HG03097 (cell line): ENCODE results near the gene ENOX1.
"Not testable (repeated sequence)": the region's sequence is repeated elsewhere in the genome, so short reads cannot be mapped to it uniquely, and the experiment has no call there.

Source experiments
- ATAC-seq: cut with Tn5 transposase; IDR thresholded peaks from one replicate; pipeline ENCODE4 v1.9.1; 2021; ENCODE audit not compliant: unreplicated experiment, low FRiP score

ENOX1 gene

DNA sequence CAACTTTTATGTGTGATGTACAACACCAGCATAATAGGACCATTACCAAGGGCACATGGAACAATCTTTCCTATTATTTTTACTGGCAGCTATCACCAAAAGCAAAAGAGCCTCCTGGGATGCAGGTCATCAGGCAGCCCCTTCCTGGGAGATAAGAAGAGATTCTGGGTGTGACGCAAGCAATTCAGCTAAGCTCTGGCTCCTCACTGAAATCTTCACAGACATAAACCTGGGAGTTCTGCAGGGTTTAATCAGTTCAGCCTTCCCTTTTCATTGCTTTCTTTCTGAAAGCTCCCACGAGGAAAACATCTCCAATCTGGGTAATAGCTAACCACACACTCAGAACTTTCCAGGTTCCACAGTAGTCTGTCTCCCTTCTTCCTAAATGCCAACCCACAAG is 341.1 kb downstream of the ENOX1 start:
- no peak for ATAC-seq

DNA sequence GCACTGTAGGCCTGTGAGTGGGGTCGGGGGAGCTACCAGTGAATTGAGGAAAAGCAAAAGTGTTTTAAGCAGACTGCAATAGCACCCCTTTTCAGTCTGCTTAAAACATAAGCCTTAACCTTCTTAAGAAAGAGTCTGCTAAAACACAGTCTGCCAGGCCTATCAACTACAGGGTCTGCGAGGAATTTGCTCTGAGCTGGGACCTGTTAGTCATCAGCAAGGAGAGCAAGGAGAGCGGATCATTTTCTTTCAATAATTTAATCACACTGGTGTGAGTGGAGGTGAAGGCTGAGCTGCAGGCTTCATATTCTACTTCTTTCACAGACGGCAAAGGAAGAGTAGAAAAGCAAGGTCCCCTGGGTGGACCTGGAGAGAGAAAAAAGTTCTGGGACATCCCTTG is 342.7 kb downstream of the ENOX1 start:
- no peak for ATAC-seq

DNA sequence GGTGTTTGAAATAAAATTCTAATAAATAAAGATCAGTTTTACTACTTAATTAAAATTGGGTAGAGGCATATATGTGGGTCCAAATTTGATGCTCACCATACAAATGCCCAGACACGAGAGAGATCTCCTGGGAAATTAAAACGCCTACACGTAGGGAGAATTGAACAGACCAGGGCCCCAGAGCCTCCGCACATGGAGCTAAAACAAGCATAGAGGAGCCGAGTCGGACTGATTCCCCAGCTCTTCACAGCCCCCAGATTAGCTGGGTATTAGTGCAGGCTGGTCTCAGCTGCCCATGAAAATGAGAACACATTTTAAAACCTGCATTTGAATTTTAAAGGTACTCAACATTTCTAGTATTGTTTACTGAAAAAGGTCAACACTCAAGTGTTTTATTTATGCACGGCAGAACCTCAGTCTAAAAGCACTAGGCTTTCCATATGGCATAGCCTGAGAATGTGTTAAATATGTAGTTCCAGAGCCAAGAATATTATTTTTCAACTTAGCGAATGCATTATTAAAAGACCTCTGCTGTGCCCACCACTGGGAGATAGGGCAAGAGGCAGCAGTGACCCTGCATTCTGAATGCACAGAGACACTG is 344.8 kb downstream of the ENOX1 start:
- ATAC-seq = no peak

DNA sequence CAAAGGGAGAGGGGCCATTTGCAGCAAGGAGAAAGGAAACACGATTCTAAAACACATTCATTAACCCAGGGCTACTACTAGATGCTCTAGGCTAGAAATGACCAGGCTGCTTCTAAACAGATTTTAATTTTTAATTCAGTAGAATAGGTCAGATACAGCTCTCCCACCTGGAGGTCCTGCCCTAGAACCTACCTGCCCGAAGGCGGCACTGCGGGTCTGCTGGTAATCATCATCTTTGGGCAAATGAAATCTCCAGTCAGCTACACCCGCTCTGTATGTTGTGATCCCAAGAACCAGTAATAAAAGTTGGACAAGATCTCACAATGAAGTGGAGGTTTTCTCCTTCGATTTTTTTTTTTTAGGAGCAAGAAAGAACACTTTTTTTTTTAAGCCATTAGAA is 345.3 kb downstream of the ENOX1 start:
- ATAC-seq = no peak

GRCh38 chr13:43434191-43434590 is 352.6 kb downstream of the ENOX1 start:
- no peak for ATAC-seq

- ATAC-seq = no peak
Observed at GRCh38 chr13:43433691-43434141, 353.1 kb downstream of the ENOX1 start.

DNA sequence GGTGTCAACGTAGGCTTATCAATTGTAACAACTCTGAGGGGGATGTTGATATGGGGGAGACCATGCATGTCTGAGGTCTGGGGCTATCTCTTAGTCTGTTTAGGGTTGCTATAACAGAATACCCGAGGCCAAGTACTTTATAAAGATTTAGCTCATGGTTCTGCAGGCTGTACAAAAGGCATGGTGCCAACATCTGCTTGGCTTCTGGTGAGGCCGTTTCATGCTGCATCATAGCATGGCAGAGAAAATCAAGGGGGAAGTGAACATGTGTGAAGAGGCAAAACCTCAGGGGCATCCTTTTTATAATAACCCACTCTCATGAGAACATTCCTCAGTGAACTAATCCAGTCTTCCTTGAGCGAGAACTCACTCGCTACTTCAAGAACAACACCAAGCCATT is 353.8 kb downstream of the ENOX1 start:
- ATAC-seq = no peak

GRCh38 chr13:43431841-43432240 is 354.9 kb downstream of the ENOX1 start:
- no peak for ATAC-seq

GRCh38 chr13:43431290-43431716 is 355.5 kb downstream of the ENOX1 start:
- ATAC-seq = no peak

GRCh38 chr13:43428545-43429296 is 358.1 kb downstream of the ENOX1 start:
- no peak for ATAC-seq

DNA sequence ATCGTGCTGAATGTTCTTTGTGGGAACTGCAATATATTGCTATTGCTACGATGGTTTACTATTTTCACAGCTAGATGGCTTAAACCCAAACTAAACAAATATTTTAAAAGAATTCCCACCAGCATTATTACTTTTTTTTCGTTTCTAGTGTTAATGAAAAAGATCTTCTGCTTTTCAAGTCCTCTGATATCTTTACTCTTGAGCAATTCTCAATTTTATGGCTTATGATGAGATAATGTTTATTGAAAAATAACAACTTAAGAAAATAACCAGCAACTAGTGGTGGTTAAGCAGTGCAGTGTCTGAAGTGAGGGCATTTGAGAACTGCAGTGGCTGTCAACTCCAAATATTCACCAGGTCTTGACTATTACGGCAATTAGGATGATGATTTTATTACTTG is 360.4 kb downstream of the ENOX1 start:
- ATAC-seq = no peak

DNA sequence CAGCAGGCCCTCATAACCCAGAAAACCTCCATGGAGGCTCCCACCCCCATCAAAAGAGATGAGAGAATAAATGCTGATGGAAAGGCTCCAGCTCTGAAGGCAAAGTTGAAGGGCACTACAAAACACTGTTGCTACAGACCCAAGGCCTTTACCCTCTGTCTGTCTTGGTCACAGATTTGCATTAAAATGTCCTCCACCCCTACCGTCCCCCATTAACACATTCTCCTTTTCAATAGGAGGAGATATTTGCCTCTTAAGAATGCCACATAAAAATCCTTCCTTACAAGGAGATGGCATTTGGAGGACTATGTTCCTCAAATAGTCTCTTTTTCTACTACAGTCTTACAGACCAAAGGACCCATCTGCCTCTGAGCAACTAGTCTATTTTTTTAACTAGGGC is 361.5 kb downstream of the ENOX1 start:
- ATAC-seq = no peak

DNA sequence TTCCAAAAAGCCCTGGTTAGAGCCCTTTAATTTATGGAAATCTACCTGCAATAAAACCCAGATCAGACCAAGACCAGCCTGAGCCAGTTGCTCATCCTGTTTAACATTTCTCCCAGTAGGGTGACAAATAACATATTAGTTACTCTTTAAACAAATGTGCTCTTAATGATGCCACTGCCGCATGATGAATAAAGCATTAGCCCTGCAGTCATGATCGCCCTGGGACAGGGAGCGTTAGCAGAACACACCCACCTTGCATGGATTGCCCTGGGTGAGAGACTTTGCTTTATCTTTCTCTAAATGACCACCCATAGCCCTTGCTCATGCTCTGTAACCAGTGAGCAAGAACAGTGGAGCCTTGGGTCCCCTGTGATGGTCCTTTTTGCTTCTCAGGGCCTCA is 362.4 kb downstream of the ENOX1 start:
- ATAC-seq = no peak

DNA sequence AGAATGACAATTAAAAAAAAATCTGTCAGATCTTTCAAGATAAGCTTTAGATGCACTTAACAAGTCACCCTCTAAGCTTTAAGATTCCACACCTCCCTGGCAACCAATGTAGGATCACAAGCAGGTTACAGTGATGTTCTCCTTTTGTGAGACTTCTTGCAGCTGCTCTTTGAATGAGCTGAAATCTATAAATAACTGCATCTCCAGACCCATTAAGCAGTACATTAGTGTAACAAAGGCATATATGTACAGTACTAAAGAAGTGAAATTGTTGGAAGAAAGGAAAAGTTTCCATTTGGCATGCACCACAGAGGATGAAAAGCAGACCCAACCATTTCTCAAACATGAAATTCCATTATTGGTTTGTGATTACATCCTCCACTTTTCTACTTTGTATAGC is 364.7 kb downstream of the ENOX1 start:
- ATAC-seq = no peak

DNA sequence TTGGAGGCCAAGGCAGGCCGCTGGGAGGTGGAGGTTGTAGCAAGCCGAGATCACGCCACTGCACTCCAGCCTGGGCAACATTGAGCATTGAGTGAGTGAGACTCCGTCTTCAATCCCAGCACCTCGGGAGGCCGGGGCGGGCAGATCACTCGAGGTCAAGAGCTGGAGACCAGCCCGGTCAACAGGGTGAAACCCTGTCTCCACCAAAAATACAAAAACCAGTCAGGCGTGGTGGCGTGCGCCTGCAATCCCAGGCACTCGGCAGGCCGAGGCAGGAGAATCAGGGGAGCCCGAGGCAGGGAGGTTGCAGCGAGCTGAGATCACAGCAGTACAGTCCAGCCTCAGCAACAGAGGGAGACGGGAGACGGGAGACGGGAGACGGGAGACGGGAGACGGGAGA is 369.9 kb downstream of the ENOX1 start:
- not testable (repeated sequence) for ATAC-seq

- not testable (repeated sequence) for ATAC-seq
Observed at GRCh38 chr13:43416408-43416807, 370.4 kb downstream of the ENOX1 start.

- ATAC-seq = not testable (repeated sequence)
Observed at GRCh38 chr13:43415903-43416391, 370.8 kb downstream of the ENOX1 start.

- no peak for ATAC-seq
Observed at GRCh38 chr13:43414111-43414510, 372.7 kb downstream of the ENOX1 start.

GRCh38 chr13:43411741-43412140 is 375.0 kb downstream of the ENOX1 start:
- no peak for ATAC-seq

GRCh38 chr13:43411211-43411610 is 375.6 kb downstream of the ENOX1 start:
- ATAC-seq = no peak

- ATAC-seq = no peak
Observed at GRCh38 chr13:43408274-43408673, 378.5 kb downstream of the ENOX1 start.

DNA sequence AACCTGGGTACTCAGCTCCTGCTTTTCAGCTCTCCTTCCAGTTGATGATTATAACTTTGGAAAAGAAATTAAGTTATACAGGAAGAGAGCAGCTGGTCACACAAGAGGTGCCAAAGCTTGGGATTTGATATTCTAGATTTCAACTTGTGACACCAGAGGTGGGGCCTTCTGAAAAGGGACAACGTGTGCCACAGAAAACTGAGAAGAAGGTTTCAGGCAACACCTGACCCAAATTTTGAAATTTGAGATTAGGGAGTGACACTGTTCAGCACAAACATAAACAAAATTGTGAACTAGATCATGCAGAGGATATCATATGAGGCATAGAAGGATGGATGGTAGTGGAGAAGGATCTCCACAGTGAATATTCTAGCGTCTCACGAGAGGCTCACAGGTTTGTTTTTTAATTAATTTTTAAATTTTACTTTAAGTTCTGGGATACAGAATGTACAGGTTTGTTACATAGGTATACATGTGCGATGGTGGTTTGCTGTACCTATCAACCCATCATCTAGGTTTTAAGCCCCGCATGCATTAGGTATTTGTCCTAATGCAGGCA is 379.7 kb downstream of the ENOX1 start:
- ATAC-seq = no peak
